Tibial artery (tissue), 4 donors: ENCODE results near the gene SREBF1.
A peak's percentile ranks its signal among the peaks of the same experiment; 100 is the strongest.

Experiments
- DNase-seq, 2 donors: peaks; one replicate each; pipeline ENCODE4 v3.0.0-alpha.2; 2019
- H3K27ac ChIP-seq, 2 donors: fragments of 200-600 bp; sonication (generic) in 1 of 2; 1 replicate in 1 of 2; 2 replicates in 1 of 2; pipeline ENCODE4 v1.5.1; 2018 to 2019; ENCODE audit warnings: mild to moderate bottlenecking in 1 of 2
- H3K27me3 ChIP-seq, 2 donors: fragments of 200-600 bp; sonication (generic) in 1 of 2; one replicate each; pipeline versions ENCODE4 v1.5.1 to v1.6.0; 2016 to 2019
- H3K36me3 ChIP-seq, 3 donors: fragments of 200-600 bp; sonication (generic) in 2 of 3; one replicate each; pipeline ENCODE4 v1.5.1; 2016 to 2019; ENCODE audit warnings: mild to moderate bottlenecking in 2 of 3
- H3K4me1 ChIP-seq, 4 donors: fragments of 200-600 bp; sonication (generic) in 2 of 4; 1 replicate in 3 of 4; 2 replicates in 1 of 4; pipeline ENCODE4 v1.5.1; 2016 to 2019
- H3K4me3 ChIP-seq, 2 donors: fragments of 200-600 bp; sonication (generic) in 1 of 2; 1 replicate in 1 of 2; 2 replicates in 1 of 2; pipeline ENCODE4 v1.5.1; 2018 to 2019; ENCODE audit warnings: mild to moderate bottlenecking in 2 of 2
- H3K9me3 ChIP-seq, 3 donors: fragments of 200-600 bp; sonication (generic) in 1 of 3; one replicate each; pipeline ENCODE4 v1.5.1; 2016 to 2019
- intact Hi-C: fragments of 100-400 bp; cut with DNase I; formaldehyde crosslinking; loops from one replicate; pipeline ENCODE4 v1.15.0; 2023; ENCODE audit warnings: low total_unique reads
- TF ChIP-seq, protein P1 (sequence below), 2 experiments: fragments of 200-600 bp in 1 of 2; fragments of 450-650 bp in 1 of 2; IDR thresholded peaks; one replicate each; pipeline ENCODE4 v1.5.1; 2017 to 2019; ENCODE audit warnings: antibody characterized with exemption in 2 of 2, mild to moderate bottlenecking in 1 of 2, moderate library complexity in 1 of 2

The SREBF1 gene

GRCh38 chr17:17817552-17817947 is 19.2 kb downstream of the SREBF1 start:
- H3K9me3 ChIP-seq = no peaks in the 10 kb centered on the region
- intact Hi-C loops = no loop called here
- H3K27ac ChIP-seq = peak overlapping the region in 1 of 2 donors; percentile 38
- peaks cover 0 to 74% (median 40%) of the 10 kb centered on the region in 4 donors for H3K4me1 ChIP-seq
- DNase-seq = no peak
- TF ChIP-seq, protein P1, sequence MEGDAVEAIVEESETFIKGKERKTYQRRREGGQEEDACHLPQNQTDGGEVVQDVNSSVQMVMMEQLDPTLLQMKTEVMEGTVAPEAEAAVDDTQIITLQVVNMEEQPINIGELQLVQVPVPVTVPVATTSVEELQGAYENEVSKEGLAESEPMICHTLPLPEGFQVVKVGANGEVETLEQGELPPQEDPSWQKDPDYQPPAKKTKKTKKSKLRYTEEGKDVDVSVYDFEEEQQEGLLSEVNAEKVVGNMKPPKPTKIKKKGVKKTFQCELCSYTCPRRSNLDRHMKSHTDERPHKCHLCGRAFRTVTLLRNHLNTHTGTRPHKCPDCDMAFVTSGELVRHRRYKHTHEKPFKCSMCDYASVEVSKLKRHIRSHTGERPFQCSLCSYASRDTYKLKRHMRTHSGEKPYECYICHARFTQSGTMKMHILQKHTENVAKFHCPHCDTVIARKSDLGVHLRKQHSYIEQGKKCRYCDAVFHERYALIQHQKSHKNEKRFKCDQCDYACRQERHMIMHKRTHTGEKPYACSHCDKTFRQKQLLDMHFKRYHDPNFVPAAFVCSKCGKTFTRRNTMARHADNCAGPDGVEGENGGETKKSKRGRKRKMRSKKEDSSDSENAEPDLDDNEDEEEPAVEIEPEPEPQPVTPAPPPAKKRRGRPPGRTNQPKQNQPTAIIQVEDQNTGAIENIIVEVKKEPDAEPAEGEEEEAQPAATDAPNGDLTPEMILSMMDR (IDR thresholded peaks at IDR 0.05) = no peak
- no peaks in the 10 kb centered on the region for H3K27me3 ChIP-seq
- H3K4me3 ChIP-seq = no peak overlapping the region
- H3K36me3 ChIP-seq = peaks cover 37 to 83% (median 48%) of the 10 kb centered on the region in 3 donors

- TF ChIP-seq, protein P1 (IDR thresholded peaks at IDR 0.05) = no peak
- intact Hi-C loops = no loop called here
- Histone ChIP-seq H3K27ac (peak overlapping the region in 1 of 2 donors; percentile 38), H3K4me1 (peaks cover 0 to 74% (median 38%) of the 10 kb centered on the region in 4 donors), H3K9me3 (no peaks in the 10 kb centered on the region), H3K27me3 (no peaks in the 10 kb centered on the region), H3K36me3 (peaks cover 37 to 89% (median 48%) of the 10 kb centered on the region in 3 donors), H3K4me3 (no peak overlapping the region)
- DNase-seq = no peak
Measured at GRCh38 chr17:17816831-17817551, 19.8 kb downstream of the SREBF1 start.

- H3K36me3 ChIP-seq = peaks cover 37 to 92% (median 48%) of the 10 kb centered on the region in 3 donors
- H3K9me3 ChIP-seq = no peaks in the 10 kb centered on the region
- TF ChIP-seq, protein P1 (IDR thresholded peaks at IDR 0.05) = no peak
- H3K27me3 ChIP-seq = no peaks in the 10 kb centered on the region
- no peak for DNase-seq
- intact Hi-C loops = no loop called here
- H3K27ac ChIP-seq = no peak overlapping the region
- H3K4me3 ChIP-seq = no peak overlapping the region
- H3K4me1 ChIP-seq = peaks cover 0 to 74% (median 41%) of the 10 kb centered on the region in 4 donors
Measured at GRCh38 chr17:17816240-17816814, 20.5 kb downstream of the SREBF1 start.

GRCh38 chr17:17815436-17816200 is 21.2 kb downstream of the SREBF1 start:
- intact Hi-C loops = loop anchor here (2.0 kb wide), 1 partner anchor 41 kb away; no protein-coding TSS in a partner anchor
- Histone ChIP-seq H3K4me1 (peaks cover 0 to 72% (median 41%) of the 10 kb centered on the region in 4 donors), H3K36me3 (peaks cover 37 to 93% (median 48%) of the 10 kb centered on the region in 3 donors), H3K9me3 (no peaks in the 10 kb centered on the region), H3K27me3 (no peaks in the 10 kb centered on the region), H3K27ac (peak overlapping the region; percentile 34 to 40), H3K4me3 (no peak overlapping the region)
- TF ChIP-seq, protein P1 (IDR thresholded peaks at IDR 0.05) = no peak
- DNase-seq = no peak

DNA sequence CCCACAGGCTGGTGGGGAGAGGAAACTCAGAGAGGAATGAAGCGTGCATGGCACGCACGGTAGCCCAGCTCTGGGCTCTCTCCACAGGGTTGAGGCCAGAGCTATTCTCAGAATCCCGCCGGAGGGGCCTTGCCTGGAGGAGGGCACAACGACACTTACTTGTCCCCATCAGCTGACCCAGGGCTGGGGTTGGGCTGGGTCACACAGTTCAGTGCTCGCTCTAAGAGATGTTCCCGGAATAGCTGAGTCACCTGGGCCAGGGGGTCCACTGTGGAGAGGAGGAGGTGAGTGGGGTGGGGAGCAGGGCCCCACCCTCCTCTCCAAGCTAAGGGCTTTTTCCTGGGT is 21.8 kb downstream of the SREBF1 start:
- DNase-seq = no peak
- H3K27me3 ChIP-seq = no peaks in the 10 kb centered on the region
- TF ChIP-seq, protein P1 (IDR thresholded peaks at IDR 0.05) = no peak
- intact Hi-C loops = loop anchor here (2.0 kb wide), 1 partner anchor 42 kb away; no protein-coding TSS in a partner anchor
- peaks cover 0 to 72% (median 42%) of the 10 kb centered on the region in 4 donors for H3K4me1 ChIP-seq
- peaks cover 35 to 90% (median 48%) of the 10 kb centered on the region in 3 donors for H3K36me3 ChIP-seq
- H3K9me3 ChIP-seq = no peaks in the 10 kb centered on the region
- no peak overlapping the region for H3K4me3 ChIP-seq
- H3K27ac ChIP-seq = peak overlapping the region; percentile 34 to 40
